Endodermal cell (in vitro differentiated cells): ENCODE results near the gene CEP170B. TPM values are rescaled to one million over a fixed set of nuclear protein-coding genes. Genes with fewer than 3 reads are reported as not detected.

Source experiments
- DNase-seq: peaks from one replicate; pipeline ENCODE4 v3.0.0-alpha.2; 2017
- H3K27ac ChIP-seq: 2 replicates; pipeline ENCODE4 v1.5.1; 2013; ENCODE audit warnings: mild to moderate bottlenecking, low read depth, low read length, moderate library complexity
- H3K27me3 ChIP-seq: 2 replicates; pipeline ENCODE4 v1.6.1; 2013; ENCODE audit warnings: mild to moderate bottlenecking, low read length, moderate library complexity; ENCODE audit not compliant: insufficient read depth, control insufficient read depth, poor library complexity, severe bottlenecking
- H3K36me3 ChIP-seq: 2 replicates; pipeline ENCODE4 v1.7.0; 2013; ENCODE audit warnings: mild to moderate bottlenecking, low read length, moderate library complexity; ENCODE audit not compliant: control insufficient read depth, insufficient read depth
- H3K4me1 ChIP-seq: one replicate; pipeline ENCODE4 v1.7.0; 2013; ENCODE audit warnings: low read length; ENCODE audit not compliant: control insufficient read depth, insufficient read depth
- H3K4me3 ChIP-seq: 2 replicates; pipeline ENCODE4 v1.5.1; 2013; ENCODE audit warnings: mild to moderate bottlenecking, low read length, moderate library complexity
- H3K9ac ChIP-seq: 2 replicates; pipeline ENCODE4 v1.6.1; 2013; ENCODE audit warnings: mild to moderate bottlenecking, low read length, moderate library complexity; ENCODE audit not compliant: poor library complexity, severe bottlenecking; ENCODE audit errors: extremely low read depth
- H3K9me3 ChIP-seq: 2 replicates; pipeline ENCODE4 v1.6.1; 2013; ENCODE audit warnings: mild to moderate bottlenecking, low read length, moderate library complexity; ENCODE audit not compliant: control insufficient read depth
- H3K27ac Mint-ChIP-seq: 2 replicates; pipeline ENCODE4 v1.8.0; 2020; ENCODE audit warnings: mixed read lengths
- H3K27me3 Mint-ChIP-seq: 2 replicates; pipeline ENCODE4 v1.8.0; 2021; ENCODE audit warnings: mild to moderate bottlenecking, mixed read lengths; ENCODE audit not compliant: insufficient read depth
- H3K36me3 Mint-ChIP-seq: 2 replicates; pipeline ENCODE4 v1.8.0; 2020; ENCODE audit warnings: low read depth, mixed read lengths
- H3K4me1 Mint-ChIP-seq: 2 replicates; pipeline ENCODE4 v1.8.0; 2020; ENCODE audit warnings: mixed read lengths
- H3K4me3 Mint-ChIP-seq: 2 replicates; pipeline ENCODE4 v1.8.0; 2020; ENCODE audit warnings: mild to moderate bottlenecking, moderate library complexity, mixed read lengths
- H3K9me3 Mint-ChIP-seq: 2 replicates; pipeline ENCODE4 v1.8.0; 2020; ENCODE audit warnings: mild to moderate bottlenecking, mixed read lengths
- CTCF ChIP-seq: fragments of 200-600 bp; sonication (generic); conservative IDR thresholded peaks from 2 replicates; pipeline ENCODE4 v1.5.0; 2021; ENCODE audit warnings: antibody characterized with exemption, mild to moderate bottlenecking
- WGBS, 2 experiments: methylation state at CpG; one replicate each; pipeline versions ENCODE4 v1.1.5 to v1.1.7; 2013; ENCODE audit warnings: missing lambda C conversion rate in 2 of 2, mixed read lengths in 1 of 2; ENCODE audit not compliant: insufficient coverage in 1 of 2, insufficient read length in 1 of 2; 5-methylcytosine and 5-hydroxymethylcytosine counted together
- total RNA-seq, 2 donors: library from RNA; stranded (reverse); fragmentation: NEBNext Ultra II Directional in 1 of 2; extraction: Animal tissue kit (Norgen Biotek cat#: 25700) in 1 of 2; gene quantifications; 2 replicates in 1 of 2; 3 replicates in 1 of 2; pipeline ENCODE4 v1.2.1, GENCODE V29; 2021

CEP170B gene
- total RNA-seq, 2 donors from 2014 or later, result 38.9 to 43.1 TPM

DNA sequence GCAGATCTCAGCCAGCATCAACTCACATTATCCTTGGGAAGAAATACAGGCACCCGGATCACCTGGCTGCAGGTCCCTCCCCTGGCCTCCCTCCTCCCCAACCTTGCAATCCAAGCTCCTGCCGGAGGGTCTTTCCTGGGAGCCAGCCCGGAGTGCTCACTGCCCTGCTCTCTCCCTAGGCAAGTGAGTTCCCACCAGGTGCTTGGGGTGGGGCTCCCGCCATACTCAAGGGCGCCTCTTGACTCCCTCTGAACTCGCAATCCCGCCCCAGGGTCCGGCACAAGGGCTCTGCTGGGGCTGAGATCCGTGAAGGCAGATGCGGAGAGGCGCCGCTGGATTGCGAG, 1.2 kb upstream of the CEP170B start:
- no peaks in the 10 kb centered on the region for H3K9me3 ChIP-seq
- no peak overlapping the region for H3K27ac Mint-ChIP-seq
- peaks cover 3% of the 10 kb centered on the region for H3K4me1 Mint-ChIP-seq
- 6 to 10% methylated on average over 2 to 13 of the region's 13 CpGs for WGBS, 2 experiments
- H3K36me3 Mint-ChIP-seq, result peaks cover 5% of the 10 kb centered on the region
- peaks cover 4% of the 10 kb centered on the region for H3K36me3 ChIP-seq
- no peak overlapping the region for H3K27ac ChIP-seq
- no peaks in the 10 kb centered on the region for H3K4me1 ChIP-seq
- peak overlapping the region; percentile 84 for H3K4me3 ChIP-seq
- H3K9me3 Mint-ChIP-seq, result no peaks in the 10 kb centered on the region
- H3K4me3 Mint-ChIP-seq, result peak overlapping the region; percentile 84
- peak overlapping the region; percentile 44 for H3K9ac ChIP-seq
- no peaks in the 10 kb centered on the region for H3K27me3 Mint-ChIP-seq
- DNase-seq, result no peak
- TF ChIP-seq CTCF, result no peak
- H3K27me3 ChIP-seq, result peaks cover 11% of the 10 kb centered on the region

- H3K4me3 Mint-ChIP-seq, result peak overlapping the region; percentile 84
- peak overlapping the region; percentile 44 for H3K9ac ChIP-seq
- peaks cover 5% of the 10 kb centered on the region for H3K36me3 Mint-ChIP-seq
Observed at GRCh38 chr14:104864267-104865080, 594 bp upstream of the CEP170B start.

More at GRCh38 chr14:104864267-104865080, 594 bp upstream of the CEP170B start:
- H3K27me3 Mint-ChIP-seq, result no peaks in the 10 kb centered on the region
- TF ChIP-seq CTCF, result no peak
- Histone ChIP-seq H3K4me3 (peak overlapping the region; percentile 84), H3K36me3 (peaks cover 4% of the 10 kb centered on the region), H3K9me3 (no peaks in the 10 kb centered on the region), H3K27me3 (peaks cover 11% of the 10 kb centered on the region), H3K27ac (no peak overlapping the region), H3K4me1 (no peaks in the 10 kb centered on the region)
- DNase-seq, result peak; percentile 92
- H3K4me1 Mint-ChIP-seq, result peaks cover 3% of the 10 kb centered on the region
- no peaks in the 10 kb centered on the region for H3K9me3 Mint-ChIP-seq
- 0% methylated on average over 14 to 70 of the region's 70 CpGs for WGBS, 2 experiments
- H3K27ac Mint-ChIP-seq, result peak overlapping the region; percentile 88
